ENCODE results near the gene PTH1R.

The PTH1R gene

GRCh38 chr3:46850468-46850779 is 27.1 kb upstream of the PTH1R start:
- DNase-seq, result no peak

- DNase-seq, result no peak
These were observed 25.9 kb upstream of the PTH1R start for GRCh38 chr3:46851364-46852333.

DNA sequence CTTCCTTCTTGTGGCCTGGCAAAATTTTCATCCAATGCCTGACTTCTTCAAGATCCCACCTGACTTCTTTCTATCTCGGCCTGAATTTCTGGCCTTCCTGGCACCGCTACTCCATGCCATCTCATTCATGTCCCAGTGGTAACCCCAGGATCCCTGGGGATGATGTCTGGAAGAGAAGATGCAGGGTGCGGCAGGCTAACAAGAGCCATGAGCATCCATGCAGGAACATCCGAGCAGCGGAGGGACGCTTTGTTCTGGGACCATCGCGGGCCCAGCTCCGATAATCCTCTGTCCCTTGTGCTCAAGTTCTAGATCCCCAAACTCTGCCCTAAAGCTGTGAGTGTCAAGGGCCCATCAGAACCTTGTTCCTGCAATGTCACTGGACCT is 25.2 kb upstream of the PTH1R start:
- no peak for DNase-seq

- no peak for DNase-seq
These were observed 24.6 kb upstream of the PTH1R start for GRCh38 chr3:46852839-46853355.

DNA sequence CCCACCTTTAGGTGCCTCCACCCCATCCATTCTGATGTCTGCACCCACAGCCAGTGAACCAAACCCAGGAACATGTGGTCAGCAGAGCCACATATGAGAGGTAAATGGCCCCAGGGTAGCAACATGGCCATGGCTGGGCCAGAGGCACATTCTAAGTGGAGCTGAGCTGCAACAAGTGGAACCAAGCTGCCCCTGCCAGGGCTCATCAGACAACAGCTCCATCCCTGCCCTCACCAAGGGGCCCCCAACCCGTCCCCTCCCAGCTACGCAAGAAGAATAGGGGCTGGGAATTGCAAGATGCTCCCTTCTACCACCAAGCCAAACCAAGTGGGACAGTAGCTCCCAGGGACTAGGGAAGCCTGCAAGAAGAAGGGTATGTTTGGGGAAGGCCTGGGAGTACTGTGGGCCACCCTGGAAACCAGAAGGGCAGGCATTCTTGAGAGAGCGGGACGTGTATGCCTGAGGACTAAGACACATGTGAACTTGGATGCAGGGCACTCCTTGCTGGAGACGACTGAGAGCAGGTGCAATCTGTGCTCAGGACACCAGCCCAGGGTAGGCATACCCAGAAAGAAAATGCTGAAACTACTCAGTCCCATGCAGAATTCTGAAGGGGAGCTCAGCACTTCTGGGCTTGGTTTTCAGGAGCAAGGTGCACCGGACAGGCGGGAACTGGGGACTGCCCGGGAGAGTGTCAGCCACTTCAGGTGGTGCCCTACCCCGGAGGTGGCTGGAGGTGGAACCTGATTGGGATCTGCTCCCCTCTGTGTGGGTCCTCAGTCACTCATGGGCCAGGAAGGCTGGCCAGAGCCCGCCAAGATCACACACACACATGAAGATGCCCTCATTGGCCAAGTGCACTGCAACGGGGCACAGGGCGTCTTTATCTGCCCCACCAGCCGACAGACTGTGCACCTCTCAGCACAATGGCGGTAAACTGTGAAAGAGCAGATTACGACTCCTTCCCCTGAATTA is 23.8 kb upstream of the PTH1R start:
- no peak for DNase-seq

- DNase-seq, result no peak
These were observed 22.9 kb upstream of the PTH1R start for GRCh38 chr3:46854555-46854991.

GRCh38 chr3:46856576-46857471 is 20.7 kb upstream of the PTH1R start:
- DNase-seq, result no peak

- DNase-seq, result no peak
These were observed 19.8 kb upstream of the PTH1R start for GRCh38 chr3:46857485-46858341.

DNA sequence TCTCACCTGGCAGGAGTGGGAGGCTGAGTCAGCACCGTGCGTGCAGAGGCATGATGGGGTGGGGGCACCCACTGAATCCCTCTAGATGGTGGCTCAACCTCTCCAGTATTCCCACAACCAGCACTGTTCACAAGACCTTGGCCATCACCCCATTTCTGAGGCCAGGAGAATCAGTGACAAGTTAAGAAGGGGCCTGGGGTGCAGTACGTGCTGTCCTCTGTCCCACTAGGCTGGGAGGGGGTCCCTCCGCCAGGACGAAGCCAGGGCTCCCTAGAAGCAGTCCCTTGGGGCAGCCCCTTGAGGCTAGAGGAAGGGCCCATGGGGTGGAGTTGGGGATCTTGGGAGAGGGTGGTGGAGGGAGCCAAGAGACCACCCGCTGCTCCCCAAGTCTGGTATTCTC is 19.1 kb upstream of the PTH1R start:
- DNase-seq, result no peak

- no peak for DNase-seq
These were observed 18.4 kb upstream of the PTH1R start for GRCh38 chr3:46859001-46859710.

DNA sequence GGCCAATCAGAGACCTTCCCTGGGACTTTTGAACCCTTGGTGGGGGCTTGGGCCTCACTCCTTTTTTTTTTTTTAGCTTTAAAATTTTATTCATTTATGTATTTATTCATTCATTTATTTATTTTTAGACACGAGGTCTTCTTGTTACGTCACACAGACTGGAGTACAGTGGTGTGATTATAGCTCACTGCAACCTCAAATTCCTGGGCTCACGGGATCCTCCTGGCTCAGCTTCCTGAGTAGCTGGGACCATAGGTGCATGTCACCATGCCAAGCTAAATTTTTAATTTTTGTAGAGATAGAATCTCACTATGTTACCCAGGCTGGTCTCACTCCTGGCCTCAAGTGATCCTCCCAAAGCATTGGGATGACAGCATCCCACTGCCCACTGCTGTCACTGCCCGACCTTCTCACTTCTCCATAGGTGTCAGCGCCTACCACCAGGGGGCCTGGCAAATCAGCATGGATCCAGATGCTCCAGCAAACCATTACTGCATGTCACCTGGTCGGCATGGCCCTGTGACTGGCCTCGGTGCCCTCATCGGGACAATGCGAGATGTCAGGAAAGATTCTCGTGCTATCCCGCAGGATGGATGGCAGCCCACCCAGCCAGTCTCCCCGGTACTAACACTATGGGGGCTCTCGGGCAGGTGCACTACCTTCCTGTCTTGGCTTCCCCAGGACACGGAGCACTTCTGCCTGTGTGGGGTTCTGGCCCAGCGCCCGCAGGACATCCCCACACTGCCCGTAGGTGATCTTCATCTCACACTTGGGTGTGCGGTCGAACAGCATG is 17.3 kb upstream of the PTH1R start:
- no peak for DNase-seq

DNA sequence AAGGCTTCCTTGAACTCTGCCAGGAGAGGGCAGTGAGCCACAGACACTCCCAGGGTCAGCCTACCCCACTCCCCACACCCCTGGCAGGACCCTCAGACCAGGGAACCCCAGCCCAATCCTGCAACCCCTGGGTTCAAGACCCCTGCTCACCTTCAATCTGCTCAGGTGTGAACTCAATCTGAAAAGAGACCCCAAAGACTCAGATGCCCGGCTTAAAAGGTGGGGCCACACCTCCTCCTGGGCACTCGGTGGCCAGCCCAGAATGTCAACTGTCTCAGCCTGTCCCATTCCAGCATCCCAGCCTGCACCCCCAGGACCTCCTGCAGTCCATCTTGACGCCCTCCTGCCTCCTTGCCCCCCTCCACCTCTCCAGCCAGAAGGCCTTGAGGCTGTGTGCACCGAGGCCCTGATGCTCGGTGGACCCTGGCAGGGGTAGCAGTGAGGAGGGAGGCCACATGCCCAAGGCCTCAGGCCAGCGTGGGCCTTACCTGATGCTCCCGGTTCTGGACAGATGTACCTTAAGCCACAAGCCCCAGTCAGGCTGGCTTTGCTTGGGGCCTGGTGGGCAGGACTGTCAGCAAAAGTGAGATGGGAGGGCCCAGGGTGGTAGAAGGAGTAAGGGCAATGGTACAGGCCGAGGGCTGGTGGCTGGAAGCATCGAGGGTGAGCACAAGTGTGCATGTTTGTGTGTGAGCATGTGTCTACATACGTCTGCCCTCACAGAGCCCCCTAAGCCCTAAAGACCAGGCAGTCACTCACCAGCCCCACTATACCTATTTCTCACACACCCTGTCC is 16.5 kb upstream of the PTH1R start:
- no peak for DNase-seq

- DNase-seq, result no peak
These were observed 15.7 kb upstream of the PTH1R start for GRCh38 chr3:46861605-46862368.

GRCh38 chr3:46862369-46863025 is 15.0 kb upstream of the PTH1R start:
- DNase-seq, result no peak

GRCh38 chr3:46863261-46863782 is 14.2 kb upstream of the PTH1R start, which contains the start of gene MYL3:
MYL3 (minus strand) TSS chr3:46863444; CDS start chr3:46863390, 54 bp downstream.
- no peak for DNase-seq

- DNase-seq, result no peak
These were observed 13.2 kb upstream of the PTH1R start for GRCh38 chr3:46864061-46864881.
